ENCODE results near the gene SLC25A38.

DNA sequence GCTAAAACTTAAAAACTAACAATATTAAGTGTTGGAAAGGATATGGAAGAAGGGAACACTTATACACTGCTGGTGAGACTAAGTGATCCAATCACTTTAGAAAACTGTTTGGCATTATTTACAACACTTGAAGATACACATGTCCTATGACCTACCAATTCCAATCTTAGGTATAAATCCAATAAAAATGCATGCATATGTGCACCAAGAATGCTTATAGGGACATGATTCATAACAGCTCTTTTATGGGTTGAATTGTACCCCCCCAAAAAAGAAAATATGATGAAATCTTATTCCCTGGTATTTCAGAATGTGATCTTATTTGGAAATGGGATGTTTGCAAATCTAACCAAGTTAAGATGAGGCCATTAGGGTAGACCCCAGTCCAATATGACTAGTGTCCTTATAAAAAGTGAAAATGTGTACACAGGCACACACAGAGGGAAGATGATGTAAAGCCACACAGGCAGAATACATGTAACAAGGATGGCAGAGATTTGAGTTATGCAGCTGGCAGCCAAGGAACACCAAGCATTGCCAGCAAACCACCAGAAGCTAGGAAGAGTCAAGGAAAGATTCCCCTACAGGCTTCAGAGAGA lies 38.3 kb upstream of the SLC25A38 start:
- TF ChIP-seq, protein P1, sequence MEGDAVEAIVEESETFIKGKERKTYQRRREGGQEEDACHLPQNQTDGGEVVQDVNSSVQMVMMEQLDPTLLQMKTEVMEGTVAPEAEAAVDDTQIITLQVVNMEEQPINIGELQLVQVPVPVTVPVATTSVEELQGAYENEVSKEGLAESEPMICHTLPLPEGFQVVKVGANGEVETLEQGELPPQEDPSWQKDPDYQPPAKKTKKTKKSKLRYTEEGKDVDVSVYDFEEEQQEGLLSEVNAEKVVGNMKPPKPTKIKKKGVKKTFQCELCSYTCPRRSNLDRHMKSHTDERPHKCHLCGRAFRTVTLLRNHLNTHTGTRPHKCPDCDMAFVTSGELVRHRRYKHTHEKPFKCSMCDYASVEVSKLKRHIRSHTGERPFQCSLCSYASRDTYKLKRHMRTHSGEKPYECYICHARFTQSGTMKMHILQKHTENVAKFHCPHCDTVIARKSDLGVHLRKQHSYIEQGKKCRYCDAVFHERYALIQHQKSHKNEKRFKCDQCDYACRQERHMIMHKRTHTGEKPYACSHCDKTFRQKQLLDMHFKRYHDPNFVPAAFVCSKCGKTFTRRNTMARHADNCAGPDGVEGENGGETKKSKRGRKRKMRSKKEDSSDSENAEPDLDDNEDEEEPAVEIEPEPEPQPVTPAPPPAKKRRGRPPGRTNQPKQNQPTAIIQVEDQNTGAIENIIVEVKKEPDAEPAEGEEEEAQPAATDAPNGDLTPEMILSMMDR (IDR thresholded peaks at IDR 0.05; ENCODE audit: low read length), result no peak
- TF ChIP-seq EZH2 (optimal IDR thresholded peaks at IDR 0.05; ENCODE audit: low read depth, low read length) (no peak), EZH2phosphoT487 (IDR thresholded peaks at IDR 0.05; ENCODE audit: low read length) (no peak)

All from MM.1S (cell line).